ENCODE data around the gene SH3BP2.

- TF ChIP-seq CTCF (IDR thresholded peaks at IDR 0.05) (no peak), POLR2AphosphoS5 (IDR thresholded peaks at IDR 0.05) (no peak), POLR2A (IDR thresholded peaks at IDR 0.05) (no peak)
Measured at GRCh38 chr4:2809610-2810180, 16.8 kb downstream of the SH3BP2 start.

Data from prostate gland (tissue), 2 donors.